Kidney capillary endothelial cell (primary cell): ENCODE data around the gene MARK4.

Experiments used
- DNase-seq: peaks from one replicate; pipeline ENCODE4 v3.0.0-alpha.2; 2018; ENCODE audit warnings: low spot score

Gene MARK4

GRCh38 chr19:45273521-45273855 lies 22.4 kb downstream of the MARK4 start:
- no peak for DNase-seq

GRCh38 chr19:45275370-45275971 lies 24.4 kb downstream of the MARK4 start:
- no peak for DNase-seq

DNA sequence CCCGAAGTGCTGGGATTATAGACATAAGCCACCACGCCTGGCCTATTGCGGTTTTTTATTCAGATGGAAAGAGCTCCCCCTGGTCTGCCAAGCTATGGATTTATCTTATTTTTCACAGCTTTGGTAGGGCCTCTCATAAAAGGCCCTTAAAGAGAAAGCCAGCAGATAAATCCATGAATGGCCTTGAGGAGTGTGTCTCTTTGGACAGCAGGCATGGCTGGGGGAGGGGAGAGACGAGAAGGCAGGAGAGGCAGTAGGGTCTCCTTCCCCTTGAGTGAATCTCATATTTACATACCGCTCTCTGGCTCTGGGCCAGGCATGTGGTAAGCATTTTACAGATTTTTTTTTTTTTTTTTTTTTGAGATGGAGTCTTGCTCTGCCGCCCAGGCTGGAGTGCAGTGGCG lies 25.2 kb downstream of the MARK4 start:
- DNase-seq: no peak

- no peak for DNase-seq
These were observed 27.0 kb downstream of the MARK4 start for GRCh38 chr19:45278087-45278486.

DNA sequence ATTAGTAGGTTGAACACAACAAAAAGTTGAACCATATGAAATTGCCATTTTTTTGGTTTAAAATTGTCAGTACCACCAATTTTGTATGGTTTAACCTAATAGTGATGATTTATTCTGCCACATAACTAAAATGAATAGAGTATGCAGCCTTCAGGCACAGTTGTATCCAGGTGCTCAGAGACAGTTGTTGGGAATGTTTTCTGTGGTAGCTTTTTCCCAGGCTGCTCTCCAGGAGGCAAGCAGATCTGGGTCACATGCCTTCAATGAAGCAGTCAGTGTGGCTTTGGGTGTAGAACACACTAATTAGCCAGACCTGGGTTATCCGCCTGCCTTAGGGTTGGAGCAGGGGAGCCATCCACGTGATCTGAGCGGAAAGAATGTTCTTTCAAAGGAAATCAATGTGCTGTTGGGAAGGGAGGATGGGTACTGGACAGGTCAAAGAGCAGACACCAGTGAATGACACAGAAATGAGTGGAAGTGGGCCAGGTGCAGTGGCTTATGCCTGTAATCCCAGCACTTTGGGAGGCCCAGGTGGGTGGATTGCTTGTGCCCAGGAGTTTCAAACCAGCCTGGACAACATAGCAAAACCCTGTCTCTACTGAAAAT lies 28.6 kb downstream of the MARK4 start:
- no peak for DNase-seq

DNA sequence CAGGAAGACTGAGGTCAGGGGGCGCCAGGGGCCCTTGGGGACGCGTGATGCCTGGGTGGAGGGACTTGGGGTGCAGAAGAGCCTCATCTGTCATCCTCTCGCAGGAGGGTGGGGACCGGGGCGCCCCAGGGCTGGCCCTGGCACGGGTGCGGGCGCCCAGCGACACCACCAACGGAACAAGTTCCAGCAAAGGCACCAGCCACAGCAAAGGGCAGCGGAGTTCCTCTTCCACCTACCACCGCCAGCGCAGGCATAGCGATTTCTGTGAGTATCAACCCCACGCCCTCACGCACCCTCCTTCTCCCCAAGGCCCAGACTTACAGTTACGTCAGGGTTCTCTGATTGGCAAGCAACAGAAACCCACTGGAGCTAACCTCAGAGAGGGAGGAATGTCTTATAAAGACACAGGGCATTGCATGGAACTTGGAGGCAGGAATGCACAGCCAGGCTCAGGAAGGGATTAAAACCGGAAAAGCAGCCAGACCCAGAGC lies 29.4 kb downstream of the MARK4 start:
- no peak for DNase-seq

DNA sequence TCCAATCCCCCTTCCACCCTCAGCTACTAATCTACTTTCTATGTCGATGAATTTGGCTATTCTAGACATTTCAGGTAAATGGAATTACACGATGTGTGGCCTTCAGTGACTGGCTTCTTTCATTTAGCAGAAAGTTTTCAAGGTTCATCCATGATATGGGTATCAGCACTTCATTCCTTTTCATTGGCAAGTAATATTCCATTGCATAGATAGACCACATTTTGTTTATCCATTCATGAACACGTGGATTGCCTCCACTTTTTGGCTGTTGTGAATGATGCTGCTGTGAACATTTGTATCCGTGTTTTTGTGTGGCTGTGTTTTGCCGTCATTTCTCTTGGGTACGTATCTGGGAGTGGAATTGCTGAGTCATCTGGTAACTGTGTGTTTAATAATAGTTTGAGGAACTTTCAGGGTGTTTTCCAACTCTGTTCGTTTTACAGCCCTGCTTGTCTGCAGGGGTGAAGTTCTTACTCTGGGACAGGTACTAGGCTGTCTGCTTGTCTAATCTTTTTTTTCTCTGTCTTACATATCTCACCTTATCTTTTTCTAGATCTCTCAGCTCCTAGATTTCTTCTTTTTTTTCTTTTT lies 32.5 kb downstream of the MARK4 start:
- DNase-seq: no peak

DNA sequence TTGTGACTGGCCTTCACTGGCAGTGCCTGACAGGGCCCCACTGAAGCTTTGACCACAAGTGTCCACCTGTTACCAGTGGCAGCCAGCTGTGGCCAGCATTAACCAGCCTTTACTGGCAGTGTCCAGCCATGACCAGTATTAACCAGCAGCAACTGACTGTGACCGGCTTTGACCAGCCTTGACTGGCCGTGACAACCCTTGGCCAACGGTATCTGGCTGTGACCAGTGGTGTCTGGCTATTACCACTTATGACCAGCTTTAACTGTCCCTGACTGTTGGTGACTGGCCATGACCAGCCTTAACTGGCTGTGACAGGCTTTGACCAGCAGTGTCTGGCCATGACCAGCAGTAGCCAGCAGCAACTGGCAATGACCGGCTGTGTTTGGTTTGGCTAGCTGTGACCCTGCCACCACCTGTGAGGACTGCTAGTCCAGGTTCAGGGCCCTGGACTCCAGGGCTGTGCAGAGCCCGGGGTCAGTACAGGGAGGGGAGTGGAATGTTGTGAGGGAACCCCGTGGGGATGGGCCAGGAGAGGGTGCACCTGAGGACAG lies 39.4 kb downstream of the MARK4 start:
- DNase-seq: no peak

DNA sequence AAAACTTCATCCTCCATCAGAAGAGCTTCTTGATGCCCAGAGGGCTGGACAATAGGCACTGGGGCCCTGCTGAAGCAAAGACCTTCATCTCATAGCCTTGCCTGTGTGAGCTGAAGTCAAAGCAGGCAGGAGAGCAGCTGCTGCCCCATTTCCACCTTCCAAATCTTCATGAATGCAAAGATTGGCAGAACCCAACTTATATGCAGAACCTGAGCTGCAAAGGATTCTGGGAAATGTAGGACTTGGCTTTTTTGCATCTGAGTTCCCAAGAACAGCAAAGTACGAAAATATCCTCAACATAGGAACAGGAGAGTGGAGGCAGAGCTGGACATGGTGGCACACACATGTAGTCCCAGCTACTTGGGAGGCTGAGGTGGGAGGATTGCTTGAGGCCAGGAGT lies 40.8 kb downstream of the MARK4 start:
- no peak for DNase-seq

- no peak for DNase-seq
These were observed 42.6 kb downstream of the MARK4 start for GRCh38 chr19:45293682-45294081.

DNA sequence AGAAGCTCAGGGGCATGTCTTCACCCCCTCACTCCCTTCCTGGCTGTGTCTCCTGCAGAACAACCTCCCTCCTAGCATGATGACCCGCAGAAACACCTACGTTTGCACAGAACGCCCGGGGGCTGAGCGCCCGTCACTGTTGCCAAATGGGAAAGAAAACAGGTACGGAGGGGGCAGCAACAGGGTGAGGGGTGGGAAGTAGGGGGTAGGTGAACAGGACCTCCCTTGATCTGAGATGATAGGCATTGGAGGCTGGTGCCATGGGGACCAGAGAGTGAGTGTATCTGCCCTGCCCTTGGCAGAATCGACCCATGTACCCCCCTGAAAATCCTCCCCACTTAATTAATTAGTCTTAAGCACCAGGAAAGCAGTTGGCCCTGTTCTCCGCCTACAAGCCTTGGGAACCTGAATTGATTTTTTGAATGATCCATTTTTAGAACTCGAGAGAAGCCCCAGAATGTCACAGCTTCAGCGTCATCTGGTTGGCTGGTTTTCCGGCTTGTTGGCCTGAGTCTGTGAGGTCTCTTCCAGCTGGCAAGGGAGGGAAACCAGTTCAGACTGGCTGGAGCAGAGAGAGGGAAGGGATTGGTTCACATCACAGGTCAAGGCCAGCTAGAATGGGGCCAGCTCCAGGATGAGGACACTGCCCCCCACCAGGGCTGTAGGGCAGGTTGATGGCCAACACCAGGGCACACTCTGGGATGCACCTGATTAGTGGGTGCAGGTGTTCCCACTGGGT lies 43.4 kb downstream of the MARK4 start:
- DNase-seq: no peak

GRCh38 chr19:45295873-45296272 lies 44.8 kb downstream of the MARK4 start:
- no peak for DNase-seq

DNA sequence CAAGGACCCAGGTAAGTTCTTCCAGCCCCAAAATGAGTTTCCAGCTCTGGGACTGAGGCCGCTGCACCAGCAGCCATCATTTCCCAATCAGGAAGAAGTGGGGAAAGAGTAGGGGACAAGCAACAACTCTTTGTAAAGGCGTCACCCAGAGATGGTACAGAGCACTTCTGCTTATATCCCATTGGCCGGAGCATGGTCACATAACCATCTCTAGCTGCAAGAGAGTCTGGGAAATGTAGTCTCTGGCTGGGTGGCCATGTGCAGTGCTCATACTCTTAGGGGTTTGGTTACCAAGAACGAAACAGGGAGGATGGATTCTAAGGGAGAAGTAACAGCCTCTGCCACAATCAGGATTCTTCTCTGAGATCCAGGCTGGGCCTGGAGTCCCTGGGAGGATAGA lies 45.3 kb downstream of the MARK4 start:
- no peak for DNase-seq

- no peak for DNase-seq
These were observed 46.6 kb downstream of the MARK4 start for GRCh38 chr19:45297674-45298073.

DNA sequence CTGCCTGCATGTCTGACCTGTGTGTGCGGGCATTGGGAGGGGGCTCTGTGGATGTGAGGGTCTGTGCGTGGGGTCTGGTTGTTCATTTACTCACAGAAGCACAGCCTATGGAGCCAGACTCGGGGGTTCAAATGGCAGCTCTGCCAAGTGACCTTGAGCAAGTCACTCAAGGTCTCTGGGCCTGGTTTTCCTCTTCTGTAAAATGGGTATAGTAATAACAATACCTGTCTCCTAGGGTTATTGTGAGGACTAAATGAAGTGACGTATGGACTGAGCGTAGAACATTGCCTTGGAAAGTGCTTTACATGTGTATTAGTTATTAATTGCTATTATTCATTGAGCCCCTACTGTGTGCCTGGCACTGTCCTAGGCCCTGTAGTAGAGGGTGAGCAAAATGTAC lies 47.2 kb downstream of the MARK4 start:
- no peak for DNase-seq

DNA sequence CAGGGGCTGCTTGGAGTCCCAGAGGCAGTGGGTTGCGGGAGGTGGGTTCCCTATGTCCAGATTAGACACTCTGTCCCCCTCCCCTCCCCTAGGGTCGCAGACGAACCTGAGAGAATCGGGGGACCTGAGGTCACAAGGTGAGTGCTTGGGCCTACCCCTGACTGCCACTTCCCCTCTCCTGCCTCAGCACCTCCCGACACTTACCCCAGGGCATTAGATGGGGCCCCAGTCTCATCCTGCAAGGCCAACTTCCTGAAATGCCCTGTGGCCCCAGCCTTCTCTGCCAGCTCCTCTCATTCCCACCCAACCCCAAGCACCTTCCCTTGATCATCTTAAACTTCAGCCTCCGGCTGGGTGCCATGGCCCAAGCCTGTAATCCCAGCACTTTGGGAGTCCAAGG lies 48.6 kb downstream of the MARK4 start:
- DNase-seq: no peak

DNA sequence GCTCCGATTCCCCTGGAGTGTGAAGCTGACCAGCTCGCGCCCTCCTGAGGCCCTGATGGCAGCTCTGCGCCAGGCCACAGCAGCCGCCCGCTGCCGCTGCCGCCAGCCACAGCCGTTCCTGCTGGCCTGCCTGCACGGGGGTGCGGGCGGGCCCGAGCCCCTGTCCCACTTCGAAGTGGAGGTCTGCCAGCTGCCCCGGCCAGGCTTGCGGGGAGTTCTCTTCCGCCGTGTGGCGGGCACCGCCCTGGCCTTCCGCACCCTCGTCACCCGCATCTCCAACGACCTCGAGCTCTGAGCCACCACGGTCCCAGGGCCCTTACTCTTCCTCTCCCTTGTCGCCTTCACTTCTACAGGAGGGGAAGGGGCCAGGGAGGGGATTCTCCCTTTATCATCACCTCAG lies 51.3 kb downstream of the MARK4 start:
- DNase-seq: no peak

GRCh38 chr19:45303269-45304060 lies 52.4 kb downstream of the MARK4 start:
- no peak for DNase-seq

- no peak for DNase-seq
These were observed 53.3 kb downstream of the MARK4 start for GRCh38 chr19:45304141-45304926.

DNA sequence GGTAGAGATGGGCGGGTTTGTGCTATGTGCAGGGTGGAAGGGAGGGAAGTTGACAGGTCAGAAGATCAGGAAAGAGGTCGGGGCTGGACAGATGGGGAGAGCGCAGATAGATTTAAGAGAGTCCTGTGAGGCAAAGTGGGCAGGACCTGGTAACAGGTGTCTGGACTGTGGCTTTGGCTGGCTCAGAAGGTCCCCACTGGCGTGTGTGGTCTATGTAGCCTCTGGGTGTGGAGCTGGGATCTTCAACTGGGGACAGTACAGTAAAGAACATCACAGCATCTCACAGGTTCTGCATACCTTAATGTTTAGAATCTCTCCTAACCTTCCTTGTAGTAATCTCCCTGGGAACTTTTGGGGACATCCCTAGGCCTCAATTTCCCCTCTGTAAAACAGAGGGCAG lies 53.9 kb downstream of the MARK4 start:
- no peak for DNase-seq

DNA sequence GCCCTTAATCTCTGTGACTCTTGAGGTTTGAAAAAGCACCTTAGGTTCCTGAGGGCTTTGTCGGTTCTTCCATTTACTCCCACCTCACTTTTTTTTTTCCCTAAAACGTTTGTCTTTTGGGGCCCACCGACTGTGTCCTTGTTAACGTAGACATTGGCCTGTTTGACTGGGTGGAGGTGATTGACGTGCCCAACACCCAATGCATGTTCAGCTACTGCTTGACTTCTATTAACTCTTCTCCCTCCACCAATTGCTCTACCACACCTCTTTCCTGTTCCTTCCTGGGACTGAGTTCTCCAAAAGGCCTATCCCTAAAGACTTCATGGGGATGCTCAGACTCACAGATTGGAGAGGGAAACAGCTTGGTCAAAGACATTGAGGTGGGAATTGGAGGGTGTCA lies 54.4 kb downstream of the MARK4 start:
- DNase-seq: no peak
